ENCODE measurements around the gene ENTHD1.

- TF ChIP-seq CTCF (IDR thresholded peaks at IDR 0.05; ENCODE audit: low read length) (no peak), EZH2 (optimal IDR thresholded peaks at IDR 0.05; ENCODE audit: low read depth, low read length) (no peak), EZH2phosphoT487 (IDR thresholded peaks at IDR 0.05; ENCODE audit: low read length) (no peak)
These were observed 160.9 kb downstream of the ENTHD1 start for GRCh38 chr22:39732625-39733024.
